GM19240 (cell line): Measurements from ENCODE around the gene SLC10A3.
"Not testable (repeated sequence)": the region's sequence is repeated elsewhere in the genome, so short reads cannot be mapped to it uniquely, and the experiment has no call there.

Experiments used
- DNase-seq: peaks from one replicate; pipeline ENCODE4 v3.0.0; 2011; ENCODE audit warnings: low spot score; ENCODE audit not compliant: insufficient read length

SLC10A3 gene

GRCh38 chrX:154511761-154512160 lies 21.3 kb upstream of the SLC10A3 start:
- no peak for DNase-seq

DNA sequence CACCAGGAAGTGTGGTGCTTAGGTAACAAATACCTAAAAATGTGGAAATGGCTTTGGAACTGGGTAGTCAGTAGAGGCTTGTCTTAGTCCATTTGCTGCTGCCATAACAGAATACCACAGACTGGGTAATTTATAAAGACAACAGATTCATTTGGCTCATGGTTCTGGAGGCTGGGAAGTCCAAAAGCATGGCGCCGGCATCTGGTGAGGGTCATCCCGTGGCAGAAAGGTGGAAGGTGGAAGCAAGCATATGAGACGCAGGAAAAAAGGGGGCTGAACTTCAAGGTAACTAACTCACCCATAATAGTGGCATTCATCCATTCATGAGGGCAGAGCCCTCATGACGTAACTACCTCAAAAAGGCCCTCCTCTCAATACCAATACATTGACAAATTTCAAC lies 19.0 kb upstream of the SLC10A3 start:
- DNase-seq, result no peak

GRCh38 chrX:154508384-154508745 lies 17.9 kb upstream of the SLC10A3 start:
- DNase-seq, result no peak

- no peak for DNase-seq
These were observed 17.4 kb upstream of the SLC10A3 start for GRCh38 chrX:154507673-154508383.

DNA sequence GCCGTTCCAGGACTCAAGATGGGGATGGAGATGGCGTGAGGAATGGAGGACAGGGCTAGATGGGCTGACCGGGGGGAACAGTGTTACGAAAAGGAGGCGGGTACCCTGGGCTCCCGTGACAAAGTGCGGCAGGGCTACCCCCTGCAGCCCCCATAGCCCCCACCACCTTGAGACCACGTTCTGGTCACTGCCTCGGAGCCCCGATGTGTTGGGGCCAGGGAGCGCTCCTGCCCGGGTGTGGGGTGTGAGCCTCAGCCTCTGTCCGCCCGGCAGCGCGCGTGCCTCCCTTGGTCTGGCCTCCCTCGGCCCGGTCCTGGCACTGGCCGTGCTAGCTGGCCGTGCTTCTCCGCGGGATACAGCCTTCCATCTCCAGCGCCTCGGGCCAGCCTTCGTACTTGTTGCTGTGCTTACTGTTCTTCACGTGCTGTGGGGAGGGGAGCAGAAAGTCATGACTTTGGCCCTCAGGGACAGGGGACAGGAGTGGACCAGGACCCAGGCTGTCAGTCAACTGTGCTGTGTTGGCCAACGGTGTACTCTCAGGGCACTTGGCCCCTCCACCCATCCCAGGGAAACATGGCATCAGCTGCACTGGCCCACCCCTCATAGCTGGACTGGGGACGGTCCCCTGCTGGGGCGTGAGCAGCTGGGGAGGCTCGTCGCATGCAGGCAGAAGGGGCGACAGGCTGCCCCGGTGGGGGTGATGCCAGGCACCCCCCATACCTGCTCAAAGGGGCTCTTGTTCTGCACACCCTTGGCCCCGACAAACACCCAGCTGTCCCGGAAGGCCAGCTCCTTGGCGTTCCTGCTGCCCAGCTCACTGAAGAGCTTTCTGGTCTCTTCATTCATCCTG lies 16.3 kb upstream of the SLC10A3 start:
- no peak for DNase-seq

- DNase-seq, result no peak
These were observed 15.3 kb upstream of the SLC10A3 start for GRCh38 chrX:154505734-154506133.

DNA sequence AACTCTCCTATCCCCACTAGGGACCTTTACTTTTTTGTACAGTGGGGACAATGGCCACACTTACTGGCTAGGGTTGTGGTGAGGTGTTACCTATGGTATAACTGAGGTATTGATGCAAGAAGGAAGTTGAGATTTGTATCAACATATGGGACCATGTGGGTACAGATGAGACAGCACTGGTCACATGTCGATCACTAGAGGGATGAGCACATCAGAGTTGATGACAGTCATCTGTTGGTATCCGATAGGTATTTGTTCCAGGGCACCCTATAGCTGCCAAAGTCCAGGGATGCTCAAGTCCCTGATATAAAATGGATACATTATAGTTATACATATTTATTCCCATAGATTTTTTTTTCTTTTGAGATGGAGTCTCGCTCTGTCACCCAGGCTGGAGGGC lies 12.6 kb upstream of the SLC10A3 start:
- DNase-seq, result no peak

DNA sequence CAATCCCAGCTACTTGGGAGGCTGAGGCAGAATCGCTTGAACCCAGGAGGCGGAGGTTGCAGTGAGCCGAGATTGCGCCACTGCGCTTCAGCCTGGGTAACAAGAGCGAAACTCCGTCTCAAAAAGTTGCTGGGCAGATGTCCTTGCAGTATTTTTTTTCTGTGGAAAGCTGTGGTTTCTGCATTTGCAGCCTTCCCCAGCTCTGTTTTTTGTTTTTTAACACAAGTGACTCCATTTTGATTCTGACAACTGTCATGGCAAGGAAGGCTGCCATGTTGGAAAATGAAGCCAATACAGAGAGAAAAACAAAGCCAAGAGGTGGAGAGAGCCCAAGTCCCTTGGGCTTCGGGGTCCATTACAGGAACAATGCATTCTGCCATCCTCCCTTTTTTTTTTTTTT lies 11.7 kb upstream of the SLC10A3 start:
- no peak for DNase-seq

- not testable (repeated sequence) for DNase-seq
These were observed 11.0 kb upstream of the SLC10A3 start for GRCh38 chrX:154501423-154501822.

- not testable (repeated sequence) for DNase-seq
These were observed 6.2 kb upstream of the SLC10A3 start for GRCh38 chrX:154496591-154497137.

- no peak for DNase-seq
These were observed 5.1 kb upstream of the SLC10A3 start for GRCh38 chrX:154495472-154495922.

GRCh38 chrX:154494715-154495114 lies 4.3 kb upstream of the SLC10A3 start:
- DNase-seq, result no peak

DNA sequence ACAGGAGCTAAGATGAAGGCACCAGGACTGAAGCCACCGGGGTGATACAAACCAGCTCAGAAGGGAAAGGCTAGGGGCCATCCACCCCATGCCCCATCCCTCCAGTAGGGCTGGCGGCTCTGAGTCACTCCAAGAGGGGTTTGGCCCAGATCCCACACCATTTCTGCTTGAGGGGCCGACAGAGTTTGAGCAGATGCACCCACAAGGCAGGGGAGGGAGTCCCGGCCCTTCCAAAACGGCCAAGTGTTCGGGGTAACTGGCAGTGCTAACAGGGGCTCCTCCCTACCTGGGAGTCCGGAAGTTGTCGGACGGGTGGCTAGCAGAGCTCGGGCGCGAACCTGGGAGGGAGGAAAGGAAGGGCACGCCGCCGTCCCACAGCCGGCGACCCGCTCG lies 412 bp downstream of the SLC10A3 start:
- no peak for DNase-seq

- no peak for DNase-seq
These were observed 1.2 kb downstream of the SLC10A3 start for GRCh38 chrX:154489182-154489581.

GRCh38 chrX:154488336-154489075 lies 1.9 kb downstream of the SLC10A3 start:
- no peak for DNase-seq

GRCh38 chrX:154487518-154488290 lies 2.7 kb downstream of the SLC10A3 start:
- DNase-seq, result no peak

DNA sequence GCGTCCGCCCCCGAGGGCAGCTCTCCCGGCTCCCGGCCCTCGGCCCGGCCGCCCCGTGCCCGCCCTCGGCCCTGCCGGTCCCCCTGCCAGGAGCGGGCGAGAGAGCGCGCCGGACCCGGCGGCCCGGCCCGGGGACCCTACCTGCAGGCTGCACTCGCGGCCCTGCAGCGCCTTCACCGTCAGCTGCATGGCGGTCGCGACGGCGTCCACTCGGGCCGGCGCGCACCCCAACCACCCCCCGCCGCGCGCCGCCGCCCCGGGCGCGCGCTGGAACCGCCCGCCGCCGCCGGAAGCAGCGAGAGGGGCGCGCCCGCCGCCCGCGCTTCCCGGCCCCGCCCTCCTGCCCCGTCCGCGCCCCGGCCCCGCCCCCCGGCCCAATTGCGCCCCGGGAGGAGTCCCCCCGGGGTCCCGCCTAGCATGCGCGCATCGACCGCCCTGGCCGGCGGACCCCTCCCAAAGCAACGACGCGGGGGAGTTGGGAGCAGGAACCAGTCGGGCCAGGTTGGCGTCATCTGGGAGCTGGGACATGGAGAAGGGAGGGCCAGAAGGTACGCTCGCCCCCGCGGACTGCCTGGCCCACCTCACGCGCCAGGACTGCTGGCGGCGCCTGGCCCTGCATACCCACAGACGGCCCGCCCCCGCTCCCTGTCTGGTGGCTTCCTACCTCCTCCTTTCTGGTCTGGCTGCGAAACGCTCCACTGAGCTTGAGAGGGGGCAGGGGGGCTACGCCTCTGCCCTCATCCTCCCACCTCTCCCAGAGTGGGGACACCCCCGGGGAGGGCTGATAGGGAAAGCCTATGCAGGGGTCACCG lies 3.8 kb downstream of the SLC10A3 start, which contains the start of gene UBL4A:
TSS of gene UBL4A (minus strand) at position 220 of the 812 bp plus-strand sequence. CDS start at position 189, 31 bp downstream.
- no peak for DNase-seq

DNA sequence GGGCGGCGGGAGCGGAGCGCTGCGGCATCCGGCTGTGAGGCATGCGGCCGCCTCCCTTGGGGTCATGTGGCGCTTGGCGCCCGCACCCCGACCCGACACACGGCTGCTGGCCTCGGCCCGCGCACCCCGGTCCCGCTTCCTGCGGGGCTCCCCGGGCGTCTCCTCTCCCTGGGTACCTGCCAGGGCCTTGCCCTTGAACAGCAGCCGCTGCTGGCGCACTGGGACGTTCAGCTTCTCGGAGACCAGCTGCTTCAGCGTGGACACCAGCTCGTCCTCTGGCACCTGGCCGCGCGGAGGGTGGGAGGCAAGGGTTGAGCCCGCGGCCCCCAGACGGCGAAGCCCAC lies 4.4 kb downstream of the SLC10A3 start:
- DNase-seq, result no peak

DNA sequence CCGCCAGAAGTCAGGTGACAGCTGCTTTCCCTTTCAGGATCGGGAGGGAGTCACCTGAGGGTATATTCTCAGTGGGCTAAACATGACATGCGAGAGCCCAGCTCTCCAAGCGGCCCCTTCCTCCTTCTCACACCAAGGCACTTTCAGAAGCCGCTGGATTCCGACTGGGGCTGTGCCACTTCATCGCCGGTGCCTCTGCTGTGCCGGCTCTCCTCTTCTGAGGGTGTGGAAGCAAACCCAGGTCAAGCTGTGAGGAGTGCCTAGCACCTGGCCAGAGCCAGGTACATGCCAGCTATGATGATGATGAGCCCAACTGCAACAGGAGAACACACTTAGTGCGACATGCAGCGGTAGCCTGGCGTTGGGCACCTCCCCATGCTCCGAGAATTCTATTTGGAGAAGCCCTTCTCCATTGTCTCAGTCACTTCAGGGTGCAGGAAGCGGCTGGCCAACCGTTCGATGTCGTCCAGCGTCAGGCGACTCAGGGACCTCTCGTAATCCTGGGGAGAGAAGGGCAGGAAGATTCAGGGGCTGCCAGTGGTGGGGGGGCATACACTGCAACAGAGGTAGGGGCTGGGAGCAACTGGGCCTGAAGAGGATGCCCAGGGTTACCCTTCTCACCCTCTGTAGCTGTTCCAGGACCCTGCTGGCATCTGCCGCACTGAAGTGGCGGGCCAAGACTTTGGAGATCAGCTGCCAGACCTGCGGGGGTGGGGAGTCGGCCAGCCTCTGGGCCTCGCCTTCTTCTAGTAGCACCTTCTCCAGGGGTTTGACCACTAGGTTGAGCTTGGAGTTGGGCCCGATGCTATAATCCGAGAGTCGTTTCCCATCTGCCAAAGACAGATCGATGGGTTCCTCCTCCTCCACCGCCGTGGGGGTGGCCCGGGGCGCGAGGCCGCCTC lies 5.0 kb downstream of the SLC10A3 start:
- DNase-seq, result no peak
